GM23248 (cell line): ENCODE results near the gene NGF.

Source experiments
- EZH2 ChIP-seq: fragments of 200-600 bp; sonication (generic); IDR thresholded peaks from 2 replicates; pipeline ENCODE4 v1.6.1; 2018; ENCODE audit warnings: antibody characterized with exemption, mild to moderate bottlenecking; ENCODE audit not compliant: insufficient read depth, poor library complexity, severe bottlenecking
- EZH2phosphoT487 ChIP-seq: fragments of 200-600 bp; sonication (generic); IDR thresholded peaks from 2 replicates; pipeline ENCODE4 v1.6.1; 2018; ENCODE audit warnings: antibody characterized with exemption, moderate library complexity, mild to moderate bottlenecking, low read depth; ENCODE audit not compliant: insufficient read depth

GRCh38 chr1:115261496-115261895 lies 76.6 kb downstream of the NGF start:
- TF ChIP-seq EZH2, result no peak
- TF ChIP-seq EZH2phosphoT487, result no peak
